GM12878 (cell line): ENCODE measurements around the gene MTRF1. TPM values are rescaled to one million over a fixed set of nuclear protein-coding genes. Genes with fewer than 3 reads are reported as not detected.

Experiments used
- ATAC-seq: fragments of 200-7000 bp; cut with Tn5 transposase; 3 replicates; pipeline ENCODE4 v1.9.1; 2020; ENCODE audit warnings: mild to moderate bottlenecking, moderate library complexity
- BruUV-seq: library from RNA; stranded (reverse); fragments of 400-500 nt; replicated peaks from 2 replicates; lab custom pipeline; 2021; lab: Mats Ljungman, UMichigan
- CTCF ChIA-PET: fragments of 300-600 bp; sonication (Branson Sonifier 250); formaldehyde crosslinking; extraction: SDS; loops from one replicate; lab custom pipeline; 2021; ENCODE audit warnings: inconsistent platforms; lab: Yijun Ruan, JAX
- POLR2A ChIA-PET: fragments of 350-600 bp; formaldehyde crosslinking; extraction: SDS; loops from one replicate; lab custom pipeline; 2021; ENCODE audit warnings: inconsistent platforms; lab: Charles Lee
- RAD21 ChIA-PET: fragments of 300-600 bp; sonication (Branson Sonifier 250); formaldehyde crosslinking; loops from one replicate; lab custom pipeline; 2023; ENCODE audit warnings: antibody characterized with exemption; ENCODE audit not compliant: unreplicated experiment; lab: Charles Lee
- SMC1A ChIA-PET: fragments of 300-600 bp; sonication (Branson Sonifier 250); formaldehyde crosslinking; loops from one replicate; lab custom pipeline; 2023; ENCODE audit not compliant: unreplicated experiment, uncharacterized antibody; lab: Charles Lee
- DNase-seq: peaks from one replicate; pipeline ENCODE4 v3.0.0-alpha.2; 2011; ENCODE audit warnings: low read depth, low spot score
- FAIRE-seq: peaks from 3 replicates; lab custom pipeline; 2011; peaks lifted over from hg19 to GRCh38; lab: Jason Lieb, UNC
- H2AFZ ChIP-seq: 2 replicates; pipeline ENCODE4 v1.6.0; 2011; ENCODE audit warnings: low read depth, low read length, control low read depth; ENCODE audit not compliant: control insufficient read depth
- H3K27ac ChIP-seq: 2 replicates; pipeline ENCODE4 v1.5.1; 2011; ENCODE audit warnings: control low read depth; ENCODE audit not compliant: control insufficient read depth, insufficient read depth
- H3K27me3 ChIP-seq, 2 experiments: replicated peaks in 1 of 2; 2 replicates each; pipeline versions ENCODE4 v1.6.0 to v1.6.1; 2011; ENCODE audit warnings: low read length in 1 of 2; ENCODE audit not compliant: control insufficient read depth in 2 of 2, insufficient read depth in 2 of 2
- H3K36me3 ChIP-seq, 2 experiments: 2 replicates each; pipeline ENCODE4 v1.5.1; 2011; ENCODE audit warnings: low read length in 1 of 2; ENCODE audit not compliant: control insufficient read depth in 2 of 2, insufficient read depth in 2 of 2
- H3K4me1 ChIP-seq: 2 replicates; pipeline ENCODE4 v1.6.1; 2011; ENCODE audit warnings: mild to moderate bottlenecking, low read length, moderate library complexity, mixed read lengths; ENCODE audit not compliant: control insufficient read depth, insufficient read depth
- H3K4me2 ChIP-seq: 2 replicates; pipeline ENCODE4 v1.6.0; 2011; ENCODE audit warnings: control low read depth; ENCODE audit not compliant: control insufficient read depth, insufficient read depth
- H3K4me3 ChIP-seq: fragments of 200-600 bp; sonication (generic); 2 replicates; pipeline ENCODE4 v1.5.1; 2016
- H3K79me2 ChIP-seq: 2 replicates; pipeline ENCODE4 v1.6.0; 2011; ENCODE audit warnings: low read length; ENCODE audit not compliant: control insufficient read depth, insufficient read depth
- H3K9ac ChIP-seq: 2 replicates; pipeline ENCODE4 v1.8.0; 2011; ENCODE audit warnings: low read length, control low read depth, mixed read lengths; ENCODE audit not compliant: control insufficient read depth, insufficient read depth
- H3K9me3 ChIP-seq: replicated peaks from 3 replicates; pipeline ENCODE4 v1.5.1; 2011; ENCODE audit warnings: mild to moderate bottlenecking, low read length; ENCODE audit not compliant: control insufficient read depth, insufficient read depth
- H4K20me1 ChIP-seq: 2 replicates; pipeline ENCODE4 v1.6.0; 2011; ENCODE audit not compliant: control insufficient read depth, insufficient read depth
- BCL11A ChIP-seq: IDR thresholded peaks from 2 replicates; pipeline ENCODE4 v1.6.1; 2011; ENCODE audit warnings: low read depth, low read length
- EP300 ChIP-seq, 2 experiments: fragments of 150-350 bp in 1 of 2; IDR thresholded peaks; 2 replicates each; pipeline ENCODE4 v1.6.1; 2011 to 2012; ENCODE audit warnings: low read depth in 2 of 2, low read length in 2 of 2, borderline replicate concordance in 1 of 2, improper control_type of control experiment in 1 of 2, inconsistent platforms in 1 of 2; ENCODE audit not compliant: control insufficient read depth in 1 of 2
- ESRRA ChIP-seq: IDR thresholded peaks from 2 replicates; pipeline ENCODE4 v1.6.1; 2012; ENCODE audit warnings: mild to moderate bottlenecking, low read length, improper control_type of control experiment
- JUND ChIP-seq: IDR thresholded peaks from 2 replicates; pipeline ENCODE4 v1.6.1; 2012; ENCODE audit warnings: low read depth, mild to moderate bottlenecking, low read length, improper control_type of control experiment, moderate library complexity
- PBX3 ChIP-seq: IDR thresholded peaks from 2 replicates; pipeline ENCODE4 v1.6.1; 2011; ENCODE audit warnings: mild to moderate bottlenecking, low read depth, low read length, moderate library complexity; ENCODE audit not compliant: insufficient replicate concordance
- PRDM15 ChIP-seq: fragments of 450-650 bp; formaldehyde crosslinking; IDR thresholded peaks from 2 replicates; pipeline ENCODE4 v1.4.0; 2020; ENCODE audit warnings: mild to moderate bottlenecking, moderate library complexity
- RCOR1 ChIP-seq: conservative IDR thresholded peaks from 2 replicates; pipeline ENCODE4 v1.6.1; 2012; ENCODE audit warnings: low read depth, low read length, improper control_type of control experiment
- RELB ChIP-seq: fragments of 450-650 bp; IDR thresholded peaks from 2 replicates; pipeline ENCODE4 v1.6.1; 2017; ENCODE audit warnings: low read depth, mild to moderate bottlenecking, moderate library complexity
- SMARCA5 ChIP-seq: fragments of 450-650 bp; IDR thresholded peaks from 2 replicates; pipeline ENCODE4 v1.6.1; 2017; ENCODE audit warnings: mild to moderate bottlenecking
- TAF1 ChIP-seq: IDR thresholded peaks from 2 replicates; pipeline ENCODE4 v1.6.1; 2011; ENCODE audit warnings: mild to moderate bottlenecking, low read depth, low read length, borderline replicate concordance
- ZNF622 ChIP-seq: fragments of 450-650 bp; IDR thresholded peaks from 2 replicates; pipeline ENCODE4 v1.6.1; 2017; ENCODE audit warnings: mild to moderate bottlenecking, inconsistent platforms
- ZSCAN29 ChIP-seq: fragments of 450-650 bp; IDR thresholded peaks from 2 replicates; pipeline ENCODE4 v1.6.1; 2017; ENCODE audit warnings: mild to moderate bottlenecking, moderate library complexity
- in situ Hi-C: fragments of 300-500 bp; cut with MboI; formaldehyde crosslinking; loops from 9 replicates; pipeline ENCODE4 v1.14.3; 2018; ENCODE audit warnings: mixed read lengths
- intact Hi-C: fragments of 100-400 bp; cut with micrococcal nuclease; formaldehyde crosslinking; loops from one replicate; pipeline ENCODE4 v1.14.2; 2022; ENCODE audit not compliant: unreplicated experiment
- polyA plus RNA-seq, 11 experiments: library from polyadenylated mRNA; depleted of rRNA in 4 of 11; unstranded in 6 of 11; stranded (reverse) in 5 of 11; fragments of >200 nt; fragmentation: Nextera tagmentation in 4 of 11; fragmentation: Illumina TruSeq in 1 of 11; extraction: Ambion mirVana in 4 of 11; extraction: Trizol in 1 of 11; gene quantifications; 1 replicate in 1 of 11; 2 replicates in 10 of 11; pipeline versions ENCODE4 v1.2.1 to v1.2.3, GENCODE V29; 2011 to 2016; ENCODE audit warnings: inconsistent platforms in 2 of 11, missing spikeins in 2 of 11, low read depth in 1 of 11
- total RNA-seq, 4 experiments: library from RNA; depleted of rRNA in 3 of 4; stranded (reverse); fragments of >200 nt in 3 of 4; fragmentation: Illumina TruSeq in 1 of 4; extraction: Trizol in 1 of 4; gene quantifications; 2 replicates each; pipeline versions ENCODE4 v1.2.1 to v1.2.3, GENCODE V29; 2013 to 2021

MTRF1 gene
- total and polyA plus RNA-seq, 10 of the 15 experiments (the other 5 are each of a cell fraction or from before 2014, with no cell fraction given) = 12.1 to 33.7 (median 20.6) TPM

- TF ChIP-seq ESRRA = no peak
- TF ChIP-seq RELB = no peak
- no peak for TF ChIP-seq TAF1
- TF ChIP-seq PBX3 = no peak
- TF ChIP-seq JUND = no peak
- TF ChIP-seq EP300 (IDR thresholded peaks at IDR 0.05; ENCODE audit: borderline replicate concordance in 1 of 2, control insufficient read depth in 1 of 2, low read depth in 2 of 2, low read length in 2 of 2) = no peak
Observed at GRCh38 chr13:41186481-41186880, 76.9 kb downstream of the MTRF1 start (continued).

- no peaks in the 10 kb centered on the region for H3K27me3 ChIP-seq
- no peak overlapping the region for H3K27ac ChIP-seq
- intact Hi-C loops (no loop called here), in situ Hi-C loops (no loop called here)
- H3K79me2 ChIP-seq = no peaks in the 10 kb centered on the region
- no peak overlapping the region for H3K4me3 ChIP-seq
- FAIRE-seq (no peak), DNase-seq (no peak), ATAC-seq (no peak)
- no peaks in the 10 kb centered on the region for H3K4me1 ChIP-seq
- RAD21 ChIA-PET = no interaction called here
- BruUV-seq = no TSS peak
- H3K9ac ChIP-seq = no peak overlapping the region
- POLR2A ChIA-PET = no interaction called here
- H3K4me2 ChIP-seq = no peak overlapping the region
- no peaks in the 10 kb centered on the region for H4K20me1 ChIP-seq
- CTCF ChIA-PET = no interaction called here
- H3K9me3 ChIP-seq = no peaks in the 10 kb centered on the region
- no peaks in the 10 kb centered on the region for H3K36me3 ChIP-seq
- TF ChIP-seq ZNF622 (no peak), SMARCA5 (no peak), PRDM15 (CRISPR knock-in tag) (no peak), RCOR1 (no peak), ZSCAN29 (no peak), BCL11A (no peak)
- TF ChIP-seq, all 136 proteins: peak for 0
- H2AFZ ChIP-seq = no peak overlapping the region
- SMC1A ChIA-PET = no interaction called here
Observed at GRCh38 chr13:41182231-41182630, 81.1 kb downstream of the MTRF1 start.
